ENCODE results near the gene MAPKAP1. TPM values are rescaled to one million over a fixed set of nuclear protein-coding genes. Genes with fewer than 3 reads are reported as not detected.

MAPKAP1 gene
- total RNA-seq, 1 donor from 2014 or later: 81.9 TPM

DNA sequence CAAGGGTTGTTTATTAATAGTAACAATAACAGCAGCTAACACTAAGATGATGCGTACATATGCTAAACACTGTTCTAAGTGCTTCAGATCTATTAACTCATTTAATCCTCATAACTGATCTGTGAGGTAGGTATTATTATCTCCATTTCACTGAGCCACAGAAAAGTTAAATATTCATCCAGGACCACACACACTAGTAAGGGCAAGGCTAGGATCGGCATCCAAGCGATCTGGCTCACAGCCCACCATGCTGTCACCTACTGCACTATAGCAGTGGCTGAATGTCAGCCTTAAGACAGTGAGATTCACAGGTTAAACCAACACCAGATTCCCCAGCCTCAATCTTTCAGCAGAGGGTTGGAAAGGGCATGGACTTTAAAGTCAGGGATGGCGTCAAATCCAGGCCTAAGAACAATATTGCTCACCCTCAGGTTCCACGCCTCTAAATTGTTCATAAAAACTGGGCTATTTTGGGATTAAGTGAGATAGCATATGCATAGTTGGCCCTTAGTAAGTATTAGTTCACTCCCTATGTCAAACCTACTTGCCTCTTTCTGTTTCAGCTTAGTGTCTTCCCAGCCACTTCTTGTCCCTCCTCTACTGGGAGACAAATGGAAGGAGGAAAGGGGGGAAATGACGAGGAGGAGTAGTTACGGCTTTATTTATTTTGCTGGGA lies 150.8 kb downstream of the MAPKAP1 start:
- TF ChIP-seq, protein P1, sequence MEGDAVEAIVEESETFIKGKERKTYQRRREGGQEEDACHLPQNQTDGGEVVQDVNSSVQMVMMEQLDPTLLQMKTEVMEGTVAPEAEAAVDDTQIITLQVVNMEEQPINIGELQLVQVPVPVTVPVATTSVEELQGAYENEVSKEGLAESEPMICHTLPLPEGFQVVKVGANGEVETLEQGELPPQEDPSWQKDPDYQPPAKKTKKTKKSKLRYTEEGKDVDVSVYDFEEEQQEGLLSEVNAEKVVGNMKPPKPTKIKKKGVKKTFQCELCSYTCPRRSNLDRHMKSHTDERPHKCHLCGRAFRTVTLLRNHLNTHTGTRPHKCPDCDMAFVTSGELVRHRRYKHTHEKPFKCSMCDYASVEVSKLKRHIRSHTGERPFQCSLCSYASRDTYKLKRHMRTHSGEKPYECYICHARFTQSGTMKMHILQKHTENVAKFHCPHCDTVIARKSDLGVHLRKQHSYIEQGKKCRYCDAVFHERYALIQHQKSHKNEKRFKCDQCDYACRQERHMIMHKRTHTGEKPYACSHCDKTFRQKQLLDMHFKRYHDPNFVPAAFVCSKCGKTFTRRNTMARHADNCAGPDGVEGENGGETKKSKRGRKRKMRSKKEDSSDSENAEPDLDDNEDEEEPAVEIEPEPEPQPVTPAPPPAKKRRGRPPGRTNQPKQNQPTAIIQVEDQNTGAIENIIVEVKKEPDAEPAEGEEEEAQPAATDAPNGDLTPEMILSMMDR (IDR thresholded peaks at IDR 0.05; ENCODE audit: insufficient read depth, low read length, severe bottlenecking): no peak
- no peak for DNase-seq (ENCODE audit: low read depth)
- Histone ChIP-seq H3K27me3 (ENCODE audit: control insufficient read depth, insufficient read depth, low read length) (no peaks in the 10 kb centered on the region), H3K36me3 (ENCODE audit: control insufficient read depth, insufficient read depth, low read length) (no peaks in the 10 kb centered on the region), H3K4me3 (ENCODE audit: low read depth, low read length) (no peak overlapping the region)
- FAIRE-seq: no peak

DNA sequence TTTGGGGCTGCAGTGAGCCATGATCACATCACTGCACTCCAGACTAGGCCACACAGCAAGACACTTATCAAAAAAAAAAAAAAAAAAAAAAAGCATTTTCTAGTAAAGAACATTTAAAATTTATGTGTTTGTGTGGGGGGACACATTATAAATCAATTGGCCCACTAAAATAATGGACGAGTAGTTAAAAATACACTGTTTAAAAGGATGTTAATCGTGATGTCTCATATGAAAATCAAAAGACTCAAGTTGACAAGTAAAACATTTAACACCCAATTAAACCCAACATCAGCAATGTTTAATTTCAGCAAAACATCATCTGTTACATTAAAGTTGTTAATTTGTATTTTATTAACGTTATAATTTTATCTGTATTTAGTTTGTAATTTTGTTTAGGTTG lies 152.3 kb downstream of the MAPKAP1 start:
- no peaks in the 10 kb centered on the region for H3K27me3 ChIP-seq (ENCODE audit: control insufficient read depth, insufficient read depth, low read length)
- FAIRE-seq: no peak
- H3K36me3 ChIP-seq (ENCODE audit: control insufficient read depth, insufficient read depth, low read length): no peaks in the 10 kb centered on the region
- DNase-seq (ENCODE audit: low read depth): no peak
- no peak overlapping the region for H3K4me3 ChIP-seq (ENCODE audit: low read depth, low read length)
- TF ChIP-seq, protein P1 (IDR thresholded peaks at IDR 0.05; ENCODE audit: insufficient read depth, low read length, severe bottlenecking): no peak

- H3K36me3 ChIP-seq (ENCODE audit: control insufficient read depth, insufficient read depth, low read length): no peaks in the 10 kb centered on the region
- FAIRE-seq (no peak), DNase-seq (ENCODE audit: low read depth) (no peak)
- H3K4me3 ChIP-seq (ENCODE audit: low read depth, low read length): no peak overlapping the region
- TF ChIP-seq, protein P1 (IDR thresholded peaks at IDR 0.05; ENCODE audit: insufficient read depth, low read length, severe bottlenecking): no peak
- no peaks in the 10 kb centered on the region for H3K27me3 ChIP-seq (ENCODE audit: control insufficient read depth, insufficient read depth, low read length)
Measured at GRCh38 chr9:125551781-125552180, 155.2 kb downstream of the MAPKAP1 start.

DNA sequence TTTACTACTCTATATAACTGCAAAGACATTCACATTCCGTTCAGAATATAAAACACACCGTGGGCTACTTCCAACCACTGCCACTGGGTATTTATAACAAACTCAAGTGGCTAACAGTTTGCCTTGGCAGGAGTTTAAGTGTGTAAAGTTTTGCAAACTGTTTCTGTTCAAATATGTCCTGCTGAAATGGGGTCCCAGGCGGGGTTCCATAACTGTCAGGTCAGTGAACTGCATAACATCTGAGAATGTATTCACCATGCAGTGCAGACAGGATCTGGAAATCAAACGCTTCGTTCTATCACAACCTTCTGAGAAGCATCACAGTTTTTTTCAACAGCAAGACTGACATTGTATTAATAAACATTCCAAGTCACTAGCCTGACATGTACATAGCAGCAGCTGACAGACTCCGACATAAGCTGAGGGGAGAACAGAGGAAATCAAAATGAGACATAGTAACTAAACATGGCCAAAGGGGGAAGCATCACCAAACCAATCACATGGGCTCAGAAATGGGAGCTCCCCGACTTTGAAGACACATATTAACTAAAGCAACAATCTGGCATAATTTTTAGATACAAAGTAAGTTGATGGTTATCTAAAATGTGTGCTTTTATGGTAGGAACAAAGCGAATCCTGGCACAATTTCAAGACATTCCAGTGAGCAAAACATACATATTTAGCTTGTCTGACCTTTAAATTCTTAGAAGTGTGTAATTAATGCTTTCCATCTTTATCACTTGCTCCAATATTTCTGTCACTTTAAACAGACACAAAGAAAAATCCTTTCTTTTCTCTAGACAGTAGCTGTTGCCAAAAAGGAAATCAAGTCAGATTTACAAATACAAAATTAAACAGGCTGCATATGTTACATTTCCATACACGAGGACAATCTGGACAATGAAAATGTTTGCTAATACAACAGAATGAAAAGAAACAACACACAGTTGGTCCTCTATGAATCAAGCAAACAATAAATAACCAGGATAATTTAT lies 156.8 kb downstream of the MAPKAP1 start:
- FAIRE-seq (no peak), DNase-seq (ENCODE audit: low read depth) (peak; percentile 12)
- TF ChIP-seq, protein P1 (IDR thresholded peaks at IDR 0.05; ENCODE audit: insufficient read depth, low read length, severe bottlenecking): no peak
- Histone ChIP-seq H3K4me3 (ENCODE audit: low read depth, low read length) (no peak overlapping the region), H3K36me3 (ENCODE audit: control insufficient read depth, insufficient read depth, low read length) (no peaks in the 10 kb centered on the region), H3K27me3 (ENCODE audit: control insufficient read depth, insufficient read depth, low read length) (no peaks in the 10 kb centered on the region)

GRCh38 chr9:125549465-125549871 lies 157.5 kb downstream of the MAPKAP1 start:
- FAIRE-seq (no peak), DNase-seq (ENCODE audit: low read depth) (no peak)
- no peak overlapping the region for H3K4me3 ChIP-seq (ENCODE audit: low read depth, low read length)
- TF ChIP-seq, protein P1 (IDR thresholded peaks at IDR 0.05; ENCODE audit: insufficient read depth, low read length, severe bottlenecking): no peak
- H3K36me3 ChIP-seq (ENCODE audit: control insufficient read depth, insufficient read depth, low read length): no peaks in the 10 kb centered on the region
- H3K27me3 ChIP-seq (ENCODE audit: control insufficient read depth, insufficient read depth, low read length): no peaks in the 10 kb centered on the region
